Naive thymus-derived CD8-positive, alpha-beta T cell (primary cell): Measurements from ENCODE around the gene PABPN1L. TPM values are rescaled to one million over a fixed set of nuclear protein-coding genes. Genes with fewer than 3 reads are reported as not detected.
A peak's percentile ranks its signal among the peaks of the same experiment; 100 is the strongest.
"Not testable (repeated sequence)": the region's sequence is repeated elsewhere in the genome, so short reads cannot be mapped to it uniquely, and the experiment has no call there.

ENCODE experiments used
- ATAC-seq, 2 donors: fragments of 150-1000 bp; cut with Tn5 transposase in 1 of 2; sonication (Bioruptor Pico), chemical (Tn5 transposase) in 1 of 2; 1 replicate in 1 of 2; 2 replicates in 1 of 2; pipeline ENCODE4 v1.10.0; 2021; ENCODE audit warnings: mild to moderate bottlenecking in 2 of 2, moderate library complexity in 2 of 2
- POLR2A ChIA-PET: fragments of 350-600 bp; sonication (Branson Sonifier 250); formaldehyde crosslinking; loops from one replicate; lab custom pipeline; 2021; ENCODE audit warnings: antibody characterized with exemption; lab: Charles Lee
- DNase-seq, 10 donors: peaks; one replicate each; pipeline versions ENCODE4 v3.0.0 to v3.0.0-alpha.2; 2020 to 2022
- H3K27ac Mint-ChIP-seq, 10 donors: one replicate each; pipeline ENCODE4 v1.8.0; 2020 to 2022; ENCODE audit warnings: mild to moderate bottlenecking in 10 of 10, mixed read lengths in 10 of 10, moderate library complexity in 4 of 10, inconsistent platforms in 1 of 10
- H3K27me3 Mint-ChIP-seq, 5 donors: one replicate each; pipeline ENCODE4 v1.8.0; 2021 to 2022; ENCODE audit warnings: mixed read lengths in 5 of 5
- H3K36me3 Mint-ChIP-seq, 3 donors: one replicate each; pipeline ENCODE4 v1.8.0; 2020 to 2022; ENCODE audit warnings: mixed read lengths in 3 of 3, mild to moderate bottlenecking in 2 of 3, inconsistent platforms in 1 of 3
- H3K4me1 Mint-ChIP-seq, 4 donors: one replicate each; pipeline ENCODE4 v1.8.0; 2021 to 2022; ENCODE audit warnings: mixed read lengths in 4 of 4
- H3K4me3 Mint-ChIP-seq, 10 donors: one replicate each; pipeline ENCODE4 v1.8.0; 2020 to 2022; ENCODE audit warnings: mild to moderate bottlenecking in 10 of 10, mixed read lengths in 10 of 10, moderate library complexity in 6 of 10, inconsistent platforms in 1 of 10
- H3K9me3 Mint-ChIP-seq, 9 donors: one replicate each; pipeline ENCODE4 v1.8.0; 2020 to 2022; ENCODE audit warnings: mixed read lengths in 9 of 9, mild to moderate bottlenecking in 3 of 9, inconsistent platforms in 1 of 9, moderate library complexity in 1 of 9
- polyA plus RNA-seq, 3 donors: library from polyadenylated mRNA; unstranded; fragments of 300-500 nt; fragmentation: Illumina TruSeq; gene quantifications; one replicate each; pipeline ENCODE4 v1.2.3, GENCODE V29; 2021
- total RNA-seq, 8 experiments: library from RNA in 2 of 8; stranded (reverse) in 2 of 8; gene quantifications; one replicate each; pipeline ENCODE4 v1.2.3 and lab custom pipeline; 2021 to 2026

PABPN1L gene
- total and polyA plus RNA-seq, 5 experiments from 2014 or later: not detected

GRCh38 chr16:88834670-88835069, 31.8 kb downstream of the PABPN1L start:
- peaks cover 0 to 1% (median 0%) of the 10 kb centered on the region in 4 donors for H3K4me1 Mint-ChIP-seq

GRCh38 chr16:88833086-88833485, 33.4 kb downstream of the PABPN1L start:
- ATAC-seq: no peak
- POLR2A ChIA-PET: no interaction called here
- DNase-seq: no peak
- Mint-ChIP-seq H3K4me1 (peaks cover 0 to 1% (median 0%) of the 10 kb centered on the region in 4 donors), H3K27ac (no peak overlapping the region), H3K27me3 (no peaks in the 10 kb centered on the region), H3K4me3 (no peak overlapping the region), H3K9me3 (no peaks in the 10 kb centered on the region), H3K36me3 (peaks cover 0 to 4% (median 2%) of the 10 kb centered on the region in 3 donors)

More at GRCh38 chr16:88834670-88835069, 31.8 kb downstream of the PABPN1L start:
- POLR2A ChIA-PET: no interaction called here
- H3K4me3 Mint-ChIP-seq: no peak overlapping the region
- H3K27me3 Mint-ChIP-seq: no peaks in the 10 kb centered on the region
- no peak overlapping the region for H3K27ac Mint-ChIP-seq
- peaks cover 0 to 4% (median 4%) of the 10 kb centered on the region in 3 donors for H3K36me3 Mint-ChIP-seq
- no peaks in the 10 kb centered on the region for H3K9me3 Mint-ChIP-seq
- DNase-seq: no peak
- ATAC-seq: no peak

- ATAC-seq (no peak), DNase-seq (no peak)
- Mint-ChIP-seq H3K27ac (no peak overlapping the region), H3K36me3 (peaks cover 0 to 4% (median 2%) of the 10 kb centered on the region in 3 donors), H3K27me3 (no peaks in the 10 kb centered on the region), H3K9me3 (no peaks in the 10 kb centered on the region), H3K4me1 (peaks cover 0 to 1% (median 0%) of the 10 kb centered on the region in 4 donors), H3K4me3 (no peak overlapping the region)
- POLR2A ChIA-PET: no interaction called here
Measured at GRCh38 chr16:88831838-88832237, 34.6 kb downstream of the PABPN1L start.

DNA sequence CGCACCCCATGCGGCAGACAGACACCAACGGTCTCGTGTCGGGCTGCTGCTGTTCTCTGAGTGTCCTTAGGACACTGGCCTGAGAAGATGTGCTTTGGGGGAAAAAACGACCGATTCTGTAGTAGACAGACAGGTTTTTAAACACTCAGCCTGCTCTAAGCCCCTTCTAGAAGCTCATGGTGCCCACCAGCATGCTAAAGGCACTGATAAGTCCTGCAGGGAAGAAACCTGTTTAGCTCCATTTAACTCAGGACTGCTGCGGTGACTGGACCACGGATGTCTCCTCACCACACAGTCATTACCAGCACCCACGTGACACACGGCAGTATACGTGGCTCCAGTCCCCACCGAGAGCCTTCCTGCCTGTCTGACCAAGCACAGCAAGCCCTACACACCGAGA, 35.7 kb downstream of the PABPN1L start:
- no peaks in the 10 kb centered on the region for H3K9me3 Mint-ChIP-seq
- no peak overlapping the region for H3K4me3 Mint-ChIP-seq
- H3K4me1 Mint-ChIP-seq: peaks cover 0 to 1% (median under 1%) of the 10 kb centered on the region in 4 donors
- DNase-seq (no peak), ATAC-seq (no peak)
- peaks cover 0 to 5% (median 2%) of the 10 kb centered on the region in 3 donors for H3K36me3 Mint-ChIP-seq
- POLR2A ChIA-PET: interaction anchor here (0.6 kb wide), 1 partner anchor 19 kb away, joined by 3 read pairs; the partner anchor contains the start of gene APRT
- H3K27me3 Mint-ChIP-seq: no peaks in the 10 kb centered on the region
- no peak overlapping the region for H3K27ac Mint-ChIP-seq

DNA sequence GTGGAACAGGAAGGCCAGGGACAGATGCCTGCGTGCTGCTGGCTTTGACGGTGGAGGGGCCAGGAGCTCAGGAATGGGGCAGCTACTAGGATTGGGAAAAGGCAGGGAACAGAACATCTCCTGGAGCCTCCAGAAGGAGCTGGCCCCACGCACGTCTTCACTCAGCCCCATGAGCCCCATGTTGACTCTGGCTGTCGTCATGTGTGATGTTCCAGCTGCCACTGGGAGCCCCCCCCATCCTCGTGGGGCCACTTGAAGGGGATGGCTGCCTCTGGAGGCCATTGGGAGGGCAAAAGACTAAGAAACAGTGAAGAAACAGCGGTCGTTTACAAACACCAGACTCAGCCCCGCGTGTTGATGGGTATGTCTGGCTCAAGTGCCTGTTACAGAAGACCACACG, 36.2 kb downstream of the PABPN1L start:
- POLR2A ChIA-PET: interaction anchor here (0.6 kb wide), 1 partner anchor 18 kb away, joined by 3 read pairs; the partner anchor contains the start of gene APRT
- DNase-seq (no peak), ATAC-seq (no peak)
- Mint-ChIP-seq H3K4me3 (no peak overlapping the region), H3K36me3 (peaks cover 0 to 5% (median 2%) of the 10 kb centered on the region in 3 donors), H3K4me1 (peaks cover 0 to 2% (median under 1%) of the 10 kb centered on the region in 4 donors), H3K9me3 (no peaks in the 10 kb centered on the region), H3K27ac (peak overlapping the region in 1 of 10 donors; percentile 32), H3K27me3 (no peaks in the 10 kb centered on the region)

- Mint-ChIP-seq H3K4me1 (peaks cover 0 to 2% (median under 1%) of the 10 kb centered on the region in 4 donors), H3K27me3 (no peaks in the 10 kb centered on the region), H3K27ac (no peak overlapping the region), H3K9me3 (no peaks in the 10 kb centered on the region), H3K36me3 (peaks cover 0 to 1% (median 0%) of the 10 kb centered on the region in 3 donors), H3K4me3 (no peak overlapping the region)
- POLR2A ChIA-PET: no interaction called here
- DNase-seq (no peak), ATAC-seq (no peak)
Measured at GRCh38 chr16:88828711-88829110, 37.7 kb downstream of the PABPN1L start.

- peaks cover 0 to 2% (median under 1%) of the 10 kb centered on the region in 4 donors for H3K4me1 Mint-ChIP-seq
- no peaks in the 10 kb centered on the region for H3K9me3 Mint-ChIP-seq
- H3K36me3 Mint-ChIP-seq: peaks cover 0 to 1% (median under 1%) of the 10 kb centered on the region in 3 donors
- DNase-seq (no peak), ATAC-seq (no peak)
- H3K27ac Mint-ChIP-seq: no peak overlapping the region
- no peaks in the 10 kb centered on the region for H3K27me3 Mint-ChIP-seq
- POLR2A ChIA-PET: no interaction called here
- no peak overlapping the region for H3K4me3 Mint-ChIP-seq
Measured at GRCh38 chr16:88827727-88828126, 38.7 kb downstream of the PABPN1L start.

- no peaks in the 10 kb centered on the region for H3K27me3 Mint-ChIP-seq
Measured at GRCh38 chr16:88826070-88826840, 40.2 kb downstream of the PABPN1L start.

GRCh38 chr16:88825146-88825545, 41.3 kb downstream of the PABPN1L start:
- Mint-ChIP-seq H3K27ac (no peak overlapping the region), H3K36me3 (peaks cover 0 to 3% (median 2%) of the 10 kb centered on the region in 3 donors), H3K27me3 (no peaks in the 10 kb centered on the region), H3K4me3 (no peak overlapping the region), H3K9me3 (no peaks in the 10 kb centered on the region), H3K4me1 (peaks cover 0 to 2% (median 0%) of the 10 kb centered on the region in 4 donors)
- ATAC-seq (no peak), DNase-seq (no peak)
- POLR2A ChIA-PET: no interaction called here

More at GRCh38 chr16:88826070-88826840, 40.2 kb downstream of the PABPN1L start:
- Mint-ChIP-seq H3K36me3 (peaks cover 0 to 3% (median 2%) of the 10 kb centered on the region in 3 donors), H3K4me1 (peaks cover 0 to 2% (median under 1%) of the 10 kb centered on the region in 4 donors), H3K9me3 (no peaks in the 10 kb centered on the region), H3K27ac (peak overlapping the region in 1 of 10 donors; percentile 25), H3K4me3 (no peak overlapping the region)
- ATAC-seq (no peak), DNase-seq (no peak)
- POLR2A ChIA-PET: interaction anchor here (0.5 to 0.6 kb wide), 2 partner anchors 10 to 147 kb away, joined by 3 to 4 read pairs; no protein-coding TSS in a partner anchor

DNA sequence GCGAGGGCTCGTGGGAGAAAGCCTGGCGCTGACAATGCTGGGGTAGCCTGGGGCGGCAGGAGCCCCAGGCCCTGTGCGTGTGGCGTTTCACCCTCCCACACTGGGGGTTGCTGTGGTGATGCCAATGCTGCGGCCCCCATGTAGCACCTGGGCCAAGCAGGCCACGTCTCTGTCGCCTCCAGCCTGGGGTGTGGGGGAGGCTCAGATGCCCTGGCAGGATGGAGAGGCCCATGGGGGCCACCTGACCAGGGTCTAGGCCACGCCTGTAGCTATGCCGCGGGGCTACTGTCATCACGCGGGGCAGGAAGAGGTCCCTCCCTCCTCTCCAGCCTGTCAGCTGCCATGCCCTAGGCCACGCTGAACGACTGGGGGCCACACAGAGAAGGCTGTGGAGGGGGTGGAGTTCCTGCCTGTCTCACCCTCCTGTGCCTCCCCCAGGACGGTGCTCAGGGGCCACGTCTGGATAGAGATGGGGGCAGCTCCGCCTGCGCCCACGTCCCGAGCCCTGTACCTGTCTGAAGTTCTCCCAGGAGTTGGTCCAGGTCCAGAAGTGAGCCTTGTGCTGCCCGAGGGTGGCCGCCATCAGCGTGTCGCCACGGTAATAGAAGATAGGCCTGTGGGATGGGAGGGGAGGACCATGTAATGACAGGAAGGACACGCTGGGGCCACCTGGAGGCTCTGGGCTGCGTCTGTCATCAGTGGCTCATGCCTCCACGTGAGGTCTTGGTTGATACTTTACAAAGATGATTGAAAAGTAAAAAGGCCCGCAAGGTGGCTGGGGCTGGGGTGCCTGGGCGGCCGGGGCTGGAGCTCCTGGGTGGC, 42.0 kb downstream of the PABPN1L start:
- H3K27ac Mint-ChIP-seq: no peak overlapping the region
- H3K4me3 Mint-ChIP-seq: no peak overlapping the region
- H3K4me1 Mint-ChIP-seq: peaks cover 0 to 2% (median 0%) of the 10 kb centered on the region in 4 donors
- peaks cover 0 to 3% (median 2%) of the 10 kb centered on the region in 3 donors for H3K36me3 Mint-ChIP-seq
- DNase-seq (no peak), ATAC-seq (no peak)
- H3K27me3 Mint-ChIP-seq: no peaks in the 10 kb centered on the region
- no peaks in the 10 kb centered on the region for H3K9me3 Mint-ChIP-seq
- POLR2A ChIA-PET: no interaction called here

DNA sequence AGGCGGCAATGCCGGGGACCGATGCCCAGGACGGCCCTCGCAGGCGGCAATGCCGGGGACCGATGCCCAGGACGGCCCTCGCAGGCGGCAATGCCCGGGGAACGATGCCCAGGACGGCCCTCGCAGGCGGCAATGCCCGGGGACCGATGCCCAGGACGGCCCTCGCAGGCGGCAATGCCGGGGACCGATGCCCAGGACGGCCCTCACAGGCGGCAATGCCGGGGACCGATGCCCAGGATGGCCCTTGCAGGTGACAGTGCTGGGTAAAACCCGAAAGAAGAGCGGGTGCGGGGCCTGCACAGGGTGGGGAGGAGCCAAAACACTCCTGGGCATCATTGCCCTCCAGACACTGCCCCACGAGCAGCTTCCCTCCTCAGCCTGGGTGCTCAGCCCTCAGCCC, 42.8 kb downstream of the PABPN1L start:
- H3K4me3 Mint-ChIP-seq, H3K27me3 Mint-ChIP-seq, ATAC-seq, H3K27ac Mint-ChIP-seq, POLR2A ChIA-PET, H3K36me3 Mint-ChIP-seq, H3K4me1 Mint-ChIP-seq, H3K9me3 Mint-ChIP-seq, DNase-seq: not testable (repeated sequence)

DNA sequence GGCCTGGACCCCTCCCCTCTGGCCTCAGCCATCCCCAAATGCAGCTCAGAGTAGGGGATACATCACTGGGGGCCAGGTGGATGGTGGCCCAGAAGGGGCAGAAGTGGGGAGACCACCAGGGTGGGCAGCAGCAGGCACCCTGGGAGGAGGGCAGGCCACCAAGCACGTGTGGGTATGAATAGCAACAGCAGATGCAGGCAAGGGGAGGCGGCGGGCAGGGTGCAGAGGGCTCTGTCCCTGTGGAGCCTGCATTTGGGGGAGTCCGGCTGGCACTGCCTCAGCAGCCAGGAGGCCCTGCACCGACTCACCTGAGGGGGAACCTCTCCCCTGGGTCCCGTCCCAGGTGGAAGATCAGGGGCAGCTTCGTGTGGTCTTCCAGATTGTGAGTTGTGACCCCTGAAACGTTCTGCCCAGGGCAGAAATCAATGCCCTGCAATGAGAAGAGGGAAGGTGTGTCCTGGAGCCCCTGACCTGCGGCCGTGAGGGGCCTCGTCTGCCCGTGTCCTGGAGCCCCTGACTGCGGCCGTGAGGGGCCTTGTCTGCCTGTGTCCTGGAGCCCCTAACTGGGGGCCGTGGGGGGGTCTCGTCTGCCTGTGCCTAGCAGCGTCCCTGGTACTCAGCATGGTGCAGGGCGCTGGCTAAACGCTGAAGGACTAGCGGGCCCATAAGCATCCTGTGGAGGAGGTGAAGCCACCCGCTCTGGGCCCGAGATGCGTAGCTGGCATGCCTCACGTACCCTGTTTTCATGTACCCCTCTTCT, 44.0 kb downstream of the PABPN1L start:
- peaks cover 0 to 2% (median 0%) of the 10 kb centered on the region in 4 donors for H3K4me1 Mint-ChIP-seq
- ATAC-seq: no peak
- H3K27ac Mint-ChIP-seq: peak overlapping the region in 1 of 10 donors; percentile 40
- no peaks in the 10 kb centered on the region for H3K27me3 Mint-ChIP-seq
- H3K36me3 Mint-ChIP-seq: peaks cover 0 to 3% (median 2%) of the 10 kb centered on the region in 3 donors
- POLR2A ChIA-PET: interaction anchor here (0.7 kb wide), 1 partner anchor 11 kb away, joined by 3 read pairs; the partner anchor contains the start of gene APRT
- H3K4me3 Mint-ChIP-seq: no peak overlapping the region
- no peaks in the 10 kb centered on the region for H3K9me3 Mint-ChIP-seq
- no peak for DNase-seq
